ENCODE data around the gene ADK.
"Not testable (repeated sequence)": the region's sequence is repeated elsewhere in the genome, so short reads cannot be mapped to it uniquely, and the experiment has no call there.

ADK gene

GRCh38 chr10:74502963-74503608 is 352.1 kb downstream of the ADK start:
- DNase-seq: no peak

GRCh38 chr10:74507951-74508350 is 356.9 kb downstream of the ADK start:
- DNase-seq: no peak

- DNase-seq: no peak
Observed at GRCh38 chr10:74510594-74510993, 359.6 kb downstream of the ADK start.

GRCh38 chr10:74511051-74511450 is 360.0 kb downstream of the ADK start:
- DNase-seq: no peak

GRCh38 chr10:74514322-74514721 is 363.3 kb downstream of the ADK start:
- no peak for DNase-seq

- no peak for DNase-seq
Observed at GRCh38 chr10:74518061-74518460, 367.0 kb downstream of the ADK start.

- no peak for DNase-seq
Observed at GRCh38 chr10:74521526-74521925, 370.5 kb downstream of the ADK start.

GRCh38 chr10:74523199-74523598 is 372.2 kb downstream of the ADK start:
- no peak for DNase-seq

GRCh38 chr10:74525885-74526284 is 374.9 kb downstream of the ADK start:
- no peak for DNase-seq

- not testable (repeated sequence) for DNase-seq
Observed at GRCh38 chr10:74527611-74528010, 376.6 kb downstream of the ADK start.

- no peak for DNase-seq
Observed at GRCh38 chr10:74529205-74529604, 378.2 kb downstream of the ADK start.

GRCh38 chr10:74530981-74531380 is 380.0 kb downstream of the ADK start:
- DNase-seq: no peak

GRCh38 chr10:74539317-74539716 is 388.3 kb downstream of the ADK start:
- DNase-seq: no peak

GRCh38 chr10:74541375-74541774 is 390.4 kb downstream of the ADK start:
- no peak for DNase-seq

- DNase-seq: no peak
Observed at GRCh38 chr10:74542077-74542476, 391.1 kb downstream of the ADK start.

GRCh38 chr10:74543276-74543675 is 392.3 kb downstream of the ADK start:
- DNase-seq: no peak

- DNase-seq: no peak
Observed at GRCh38 chr10:74544106-74544505, 393.1 kb downstream of the ADK start.

GRCh38 chr10:74548676-74549075 is 397.7 kb downstream of the ADK start:
- no peak for DNase-seq

- no peak for DNase-seq
Observed at GRCh38 chr10:74556072-74556705, 405.2 kb downstream of the ADK start.

- DNase-seq: no peak
Observed at GRCh38 chr10:74557098-74557497, 406.1 kb downstream of the ADK start.

GRCh38 chr10:74558403-74558802 is 407.4 kb downstream of the ADK start:
- DNase-seq: no peak

GRCh38 chr10:74558897-74559296 is 407.9 kb downstream of the ADK start:
- DNase-seq: no peak

GRCh38 chr10:74568896-74569295 is 417.9 kb downstream of the ADK start:
- not testable (repeated sequence) for DNase-seq

GRCh38 chr10:74573497-74573896 is 422.5 kb downstream of the ADK start:
- DNase-seq: not testable (repeated sequence)

- DNase-seq: no peak
Observed at GRCh38 chr10:74575191-74575720, 424.2 kb downstream of the ADK start.

All from NCI-H1092 treated with DMSO at 0.1 percent for 48 hours (cell line).